GM21619 (cell line): ENCODE results near the gene CCDC57.

Experiments used
- ATAC-seq: cut with Tn5 transposase; IDR thresholded peaks from one replicate; pipeline ENCODE4 v1.9.1; 2021; ENCODE audit not compliant: unreplicated experiment

The CCDC57 gene

GRCh38 chr17:82112181-82112913 is 100.3 kb downstream of the CCDC57 start:
- no peak for ATAC-seq

GRCh38 chr17:82110298-82110697 is 102.3 kb downstream of the CCDC57 start:
- ATAC-seq: no peak

GRCh38 chr17:82108961-82109475 is 103.6 kb downstream of the CCDC57 start:
- no peak for ATAC-seq

GRCh38 chr17:82108496-82108945 is 104.1 kb downstream of the CCDC57 start:
- no peak for ATAC-seq

- ATAC-seq: no peak
Measured at GRCh38 chr17:82108038-82108437, 104.6 kb downstream of the CCDC57 start.

GRCh38 chr17:82107341-82107860 is 105.2 kb downstream of the CCDC57 start:
- no peak for ATAC-seq

GRCh38 chr17:82106688-82107305 is 105.8 kb downstream of the CCDC57 start:
- no peak for ATAC-seq

- ATAC-seq: peak; percentile 82
Measured at GRCh38 chr17:82105882-82106687, 106.6 kb downstream of the CCDC57 start.

- ATAC-seq: no peak
Measured at GRCh38 chr17:82105417-82105881, 107.2 kb downstream of the CCDC57 start.

- no peak for ATAC-seq
Measured at GRCh38 chr17:82104797-82105416, 107.7 kb downstream of the CCDC57 start.

GRCh38 chr17:82103553-82104451 is 108.8 kb downstream of the CCDC57 start:
- ATAC-seq: no peak

GRCh38 chr17:82101767-82102679 is 110.6 kb downstream of the CCDC57 start:
- no peak for ATAC-seq

- ATAC-seq: no peak
Measured at GRCh38 chr17:82101301-82101715, 111.3 kb downstream of the CCDC57 start.

- ATAC-seq: no peak
Measured at GRCh38 chr17:82100502-82101298, 111.9 kb downstream of the CCDC57 start.

- ATAC-seq: peak; percentile 0
Measured at GRCh38 chr17:82098939-82099763, 113.5 kb downstream of the CCDC57 start.

GRCh38 chr17:82098169-82098938 is 114.3 kb downstream of the CCDC57 start, which contains the start of gene FASN:
Gene FASN, minus strand, starts transcription at chr17:82098236. Its CDS starts 1,791 bp downstream, at chr17:82096445.
- peak; percentile 65 for ATAC-seq
